HEK293 (cell line): ENCODE results near the gene BDNF.

Experiments
- CTCF ChIA-PET: fragments of 350-600 bp; formaldehyde crosslinking; extraction: SDS; loops from one replicate; lab custom pipeline; 2021; ENCODE audit warnings: antibody characterized with exemption; lab: Yijun Ruan, JAX
- POLR2A ChIA-PET: fragments of 300-600 bp; formaldehyde crosslinking; extraction: SDS; loops from one replicate; lab custom pipeline; 2020; ENCODE audit warnings: antibody characterized with exemption, inconsistent platforms; lab: Yijun Ruan, JAX
- H3K27ac ChIP-seq: fragments of 200-500 bp; sonication (Bioruptor generic); 2 replicates; pipeline ENCODE4 v1.5.1; 2014; ENCODE audit warnings: low read depth, low read length, control low read depth, inconsistent platforms; ENCODE audit errors: extremely low read depth
- H3K36me3 ChIP-seq, 2 experiments: fragments of 200-500 bp in 1 of 2; sonication (Bioruptor generic) in 1 of 2; 1 replicate in 1 of 2; 2 replicates in 1 of 2; pipeline ENCODE4 v1.5.1; 2014 to 2017; ENCODE audit warnings: inconsistent platforms in 2 of 2, low read length in 2 of 2; ENCODE audit not compliant: control insufficient read depth in 2 of 2, insufficient read depth in 1 of 2
- H3K4me1 ChIP-seq: fragments of 200-500 bp; sonication (Bioruptor generic); 2 replicates; pipeline ENCODE4 v1.5.1; 2014; ENCODE audit warnings: mild to moderate bottlenecking, low read length, inconsistent platforms; ENCODE audit not compliant: control insufficient read depth, insufficient read depth
- H3K4me3 ChIP-seq: 2 replicates; pipeline ENCODE4 v1.5.1; 2011; ENCODE audit warnings: low read depth, mild to moderate bottlenecking, control low read depth, low read length, moderate library complexity
- H3K9me3 ChIP-seq: fragments of 200-500 bp; sonication (Bioruptor generic); 2 replicates; pipeline ENCODE4 v1.5.1; 2014; ENCODE audit warnings: low read depth, low read length, inconsistent platforms; ENCODE audit not compliant: control insufficient read depth, insufficient read depth
- INSM2 ChIP-seq: fragments of 450-650 bp; formaldehyde crosslinking; IDR thresholded peaks from 2 replicates; pipeline ENCODE4 v1.5.1; 2016; ENCODE audit warnings: missing biosample characterization, missing genetic modification characterization
- KLF16 ChIP-seq: fragments of 450-650 bp; formaldehyde crosslinking; IDR thresholded peaks from 2 replicates; pipeline ENCODE4 v1.5.1; 2017; ENCODE audit warnings: missing biosample characterization, missing genetic modification characterization
- OVOL3 ChIP-seq: fragments of 450-650 bp; formaldehyde crosslinking; IDR thresholded peaks from 2 replicates; pipeline ENCODE4 v1.5.1; 2016; ENCODE audit warnings: missing biosample characterization, missing genetic modification characterization
- REST ChIP-seq: fragments of 450-650 bp; formaldehyde crosslinking; IDR thresholded peaks from 2 replicates; pipeline ENCODE4 v1.5.1; 2016; ENCODE audit warnings: missing biosample characterization, missing genetic modification characterization
- SCRT2 ChIP-seq: fragments of 450-650 bp; formaldehyde crosslinking; IDR thresholded peaks from 2 replicates; pipeline ENCODE4 v1.5.1; 2016; ENCODE audit warnings: missing biosample characterization, missing genetic modification characterization
- ZBTB17 ChIP-seq: fragments of 450-650 bp; formaldehyde crosslinking; IDR thresholded peaks from 2 replicates; pipeline ENCODE4 v1.5.1; 2016; ENCODE audit warnings: missing biosample characterization, missing genetic modification characterization
- ZBTB20 ChIP-seq: fragments of 450-650 bp; formaldehyde crosslinking; IDR thresholded peaks from 2 replicates; pipeline ENCODE4 v1.5.1; 2016; ENCODE audit warnings: missing biosample characterization, missing genetic modification characterization
- ZBTB26 ChIP-seq: fragments of 450-650 bp; formaldehyde crosslinking; optimal IDR thresholded peaks from 2 replicates; pipeline ENCODE3; 2016; ENCODE audit warnings: missing biosample characterization, mild to moderate bottlenecking, missing genetic modification characterization
- ZNF114 ChIP-seq: fragments of 450-650 bp; formaldehyde crosslinking; IDR thresholded peaks from 2 replicates; pipeline ENCODE4 v1.5.0; 2017; ENCODE audit warnings: missing biosample characterization, missing genetic modification characterization
- ZNF18 ChIP-seq: fragments of 450-650 bp; formaldehyde crosslinking; IDR thresholded peaks from 2 replicates; pipeline ENCODE4 v1.5.1; 2016; ENCODE audit warnings: missing biosample characterization, missing genetic modification characterization
- ZNF280D ChIP-seq: fragments of 450-650 bp; formaldehyde crosslinking; IDR thresholded peaks from 2 replicates; pipeline ENCODE4 v1.5.1; 2016; ENCODE audit warnings: missing biosample characterization, missing genetic modification characterization
- ZNF324 ChIP-seq: fragments of 450-650 bp; formaldehyde crosslinking; IDR thresholded peaks from 2 replicates; pipeline ENCODE4 v1.5.1; 2016; ENCODE audit warnings: missing biosample characterization, missing genetic modification characterization
- ZNF335 ChIP-seq: fragments of 450-650 bp; formaldehyde crosslinking; conservative IDR thresholded peaks from 2 replicates; pipeline ENCODE4 v1.5.1; 2016; ENCODE audit warnings: missing biosample characterization, missing genetic modification characterization
- ZNF354C ChIP-seq: fragments of 450-650 bp; formaldehyde crosslinking; IDR thresholded peaks from 2 replicates; pipeline ENCODE4 v1.5.1; 2016; ENCODE audit warnings: missing biosample characterization, missing genetic modification characterization, low read depth, borderline replicate concordance
- ZNF366 ChIP-seq: fragments of 450-650 bp; formaldehyde crosslinking; conservative IDR thresholded peaks from 2 replicates; pipeline ENCODE4 v1.5.1; 2016; ENCODE audit warnings: missing biosample characterization, missing genetic modification characterization
- ZNF398 ChIP-seq: fragments of 450-650 bp; formaldehyde crosslinking; IDR thresholded peaks from 2 replicates; pipeline ENCODE4 v1.5.1; 2017; ENCODE audit warnings: missing biosample characterization, missing genetic modification characterization
- ZNF600 ChIP-seq: fragments of 450-650 bp; formaldehyde crosslinking; IDR thresholded peaks from 2 replicates; pipeline ENCODE4 v1.5.1; 2016; ENCODE audit warnings: missing biosample characterization, missing genetic modification characterization
- ZNF645 ChIP-seq: fragments of 450-650 bp; formaldehyde crosslinking; IDR thresholded peaks from 2 replicates; pipeline ENCODE4; 2016; ENCODE audit warnings: missing biosample characterization, missing genetic modification characterization
- ZNF792 ChIP-seq: fragments of 450-650 bp; formaldehyde crosslinking; IDR thresholded peaks from 2 replicates; pipeline ENCODE4 v1.5.1; 2016; ENCODE audit warnings: missing biosample characterization, missing genetic modification characterization
- ZSCAN5A ChIP-seq: fragments of 450-650 bp; formaldehyde crosslinking; IDR thresholded peaks from 2 replicates; pipeline ENCODE4 v1.5.1; 2016; ENCODE audit warnings: missing biosample characterization, missing genetic modification characterization

The BDNF gene

GRCh38 chr11:27722117-27722952 is 22.1 kb upstream of the BDNF start:
- no peak overlapping the region for H3K27ac ChIP-seq
- ChIA-PET POLR2A (interaction anchor here (0.7 kb wide), 1 partner anchor 1210 kb away, joined by 10 read pairs; no protein-coding TSS in a partner anchor), CTCF (no interaction called here)
- peak overlapping the region; percentile 51 for H3K4me3 ChIP-seq
- no peaks in the 10 kb centered on the region for H3K9me3 ChIP-seq
- no peaks in the 10 kb centered on the region for H3K36me3 ChIP-seq
- peaks cover 5% of the 10 kb centered on the region; the same call in 1 of the 2 replicates for H3K4me1 ChIP-seq
- TF ChIP-seq ZNF280D (tag by site-specific recombination) (no peak), KLF16 (tag by site-specific recombination) (0 out of 2 replicates have a peak, but pooled peaks have one; percentile 16), ZSCAN5A (no peak), ZNF114 (no peak), INSM2 (tag by site-specific recombination) (no peak), ZNF335 (tag by site-specific recombination) (peak; percentile 67), OVOL3 (tag by site-specific recombination) (no peak), ZBTB17 (peak; percentile 74), ZNF366 (tag by site-specific recombination) (no peak), ZBTB26 (peak; percentile 67), ZNF354C (tag by site-specific recombination) (no peak), ZNF645 (tag by site-specific recombination) (no peak), ZNF398 (tag by site-specific recombination) (peak; percentile 93), SCRT2 (tag by site-specific recombination) (peak; percentile 92), REST (tag by site-specific recombination) (no peak), ZNF324 (tag by site-specific recombination) (no peak), ZBTB20 (tag by site-specific recombination) (peak; percentile 91), ZNF18 (tag by site-specific recombination) (no peak), ZNF600 (tag by site-specific recombination) (peak; percentile 78), ZNF792 (tag by site-specific recombination) (no peak)
